Pancreas (tissue), 10 donors: ENCODE measurements around the gene HYAL2. TPM values are rescaled to one million over a fixed set of nuclear protein-coding genes. Genes with fewer than 3 reads are reported as not detected.

ENCODE experiments used
- ATAC-seq, 4 donors: fragments of 200-7000 bp; cut with Tn5 transposase; one replicate each; pipeline versions ENCODE4 v1.8.0 to v1.9.1; 2020; ENCODE audit warnings: mild to moderate bottlenecking in 4 of 4, moderate library complexity in 4 of 4
- DNase-seq, 6 donors: peaks; one replicate each; pipeline ENCODE4 v3.0.0-alpha.2; 2020
- FAIRE-seq: peaks from 2 replicates; lab custom pipeline; 2012; peaks lifted over from hg19 to GRCh38; lab: Jason Lieb, UNC
- H3K27ac ChIP-seq, 4 donors: fragments of 200-600 bp; sonication (generic); 1 replicate in 3 of 4; 2 replicates in 1 of 4; pipeline versions ENCODE4 v1.5.0 to v1.8.0; 2020
- H3K27me3 ChIP-seq, 4 donors: fragments of 200-600 bp; one replicate each; pipeline ENCODE4 v1.8.0; 2021
- H3K36me3 ChIP-seq, 3 donors: fragments of 200-600 bp; sonication (generic) in 1 of 3; one replicate each; pipeline versions ENCODE4 v1.5.0 to v1.8.0; 2020 to 2021
- H3K4me1 ChIP-seq, 3 donors: fragments of 200-600 bp; one replicate each; pipeline ENCODE4 v1.8.0; 2021
- H3K4me3 ChIP-seq, 4 donors: fragments of 200-600 bp; sonication (generic) in 2 of 4; one replicate each; pipeline versions ENCODE4 v1.5.0 to v1.8.0; 2020 to 2021
- H3K9me3 ChIP-seq, 4 donors: fragments of 200-600 bp; one replicate each; pipeline ENCODE4 v1.8.0; 2021
- WGBS, 2 donors: extraction: QIAGEN DNeasy Blood & Tissue Kit; methylation state at CpG; one replicate each; pipeline ENCODE4 v1.1.7; 2013; 5-methylcytosine and 5-hydroxymethylcytosine counted together
- intact Hi-C, 3 donors: fragments of 100-400 bp; cut with DNase I; formaldehyde crosslinking; loops; one replicate each; pipeline versions ENCODE4 v1.11.1 to v1.14.2; 2022
- polyA plus RNA-seq, 2 donors: library from polyadenylated mRNA; stranded (reverse); fragments of 200-250 nt; gene quantifications; one replicate each; pipeline ENCODE4 v1.2.3, GENCODE V29; 2013
- total RNA-seq, 6 donors: library from RNA; stranded (reverse); fragmentation: NEBNext Ultra II Directional in 4 of 6; extraction: Animal tissue kit (Norgen Biotek cat#: 25700) in 4 of 6; gene quantifications; one replicate each; pipeline versions ENCODE4 v1.2.1 to v1.2.4, GENCODE V29; 2021 to 2023
- TF ChIP-seq, protein P1 (sequence below), 4 donors: fragments of 200-600 bp; sonication (generic) in 3 of 4; IDR thresholded peaks; one replicate each; pipeline versions ENCODE4 v1.5.0 to v1.8.0; 2021; ENCODE audit warnings: antibody characterized with exemption in 4 of 4
- donor health status: healthy with polysubstance abuse.
- donor health status: DM: no; HTN: no; CAD: no; lungs with moderate emphysema.
- donor health status: DM: no; HTN: no; CAD: no.
- donor health status: control.
- donor health status: control.
- donor health status: Bipolar disorder and iron deficiency.
- donor health status: DM: yes; HTN: yes; CAD: no.
- donor health status: DM: no; HTN: no; CAD: no.
- donor health status: DM: no; HTN: no; CAD: no.
- donor health status: DM: yes; HTN: yes; CAD: no.

HYAL2 gene
- total and polyA plus RNA-seq, 8 donors = 6.3 to 39.5 (median 14.3) TPM

DNA sequence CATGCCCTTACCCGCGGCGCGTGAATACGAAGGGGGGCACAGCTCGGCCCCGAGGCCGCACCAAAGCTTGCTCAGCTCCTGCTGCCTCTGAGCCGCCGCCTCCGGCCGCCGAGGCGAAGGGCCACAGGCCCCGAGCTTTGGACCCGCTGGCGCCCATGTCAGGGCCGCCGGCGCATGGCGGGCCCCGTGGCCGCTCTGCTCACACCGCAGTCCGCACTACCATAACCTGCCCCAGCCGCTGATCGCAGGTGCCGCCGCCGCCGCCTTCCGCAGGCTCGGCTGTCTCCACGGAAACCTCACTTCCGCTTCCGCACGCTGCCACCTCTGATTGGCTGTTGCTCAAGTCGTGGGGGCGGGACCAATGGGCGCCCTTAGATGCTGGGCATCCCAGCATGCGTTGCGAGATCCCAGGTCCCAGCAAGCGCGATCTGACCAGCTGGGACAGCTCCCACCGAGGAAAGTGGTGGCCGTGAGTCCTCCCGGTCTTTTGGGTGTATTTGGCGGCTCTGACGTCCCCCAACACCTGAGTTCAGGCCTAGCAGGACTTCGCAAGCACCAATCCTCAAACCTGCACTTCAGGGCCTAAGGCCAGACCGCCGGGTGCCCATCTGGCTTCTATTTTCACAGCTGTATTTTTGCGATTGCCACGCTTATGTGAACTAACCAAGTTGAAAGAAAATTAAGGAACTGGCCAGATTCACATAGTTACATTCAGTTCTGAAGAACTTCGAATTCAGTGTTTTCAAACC lies 5.6 kb upstream of the HYAL2 start, which contains the start of gene TUSC2:
Gene TUSC2 (minus strand): TSS at position 281 of the 749 bp plus-strand sequence. CDS start 124 bp downstream, at position 157.
- H3K27me3 ChIP-seq = no peaks in the 10 kb centered on the region
- peak within 1 kb of the TSS; percentile 61 to 86 (median 80) for H3K27ac ChIP-seq
- intact Hi-C loops = loop anchor here in 1 of 3 donors (10.0 kb wide), 1 partner anchor 73 kb away; no protein-coding TSS in a partner anchor
- ATAC-seq (peak; percentile 93 to 96 (median 94)), FAIRE-seq (peak; percentile 53), DNase-seq (peak; percentile 95 to 99 (median 98))
- TF ChIP-seq, protein P1, sequence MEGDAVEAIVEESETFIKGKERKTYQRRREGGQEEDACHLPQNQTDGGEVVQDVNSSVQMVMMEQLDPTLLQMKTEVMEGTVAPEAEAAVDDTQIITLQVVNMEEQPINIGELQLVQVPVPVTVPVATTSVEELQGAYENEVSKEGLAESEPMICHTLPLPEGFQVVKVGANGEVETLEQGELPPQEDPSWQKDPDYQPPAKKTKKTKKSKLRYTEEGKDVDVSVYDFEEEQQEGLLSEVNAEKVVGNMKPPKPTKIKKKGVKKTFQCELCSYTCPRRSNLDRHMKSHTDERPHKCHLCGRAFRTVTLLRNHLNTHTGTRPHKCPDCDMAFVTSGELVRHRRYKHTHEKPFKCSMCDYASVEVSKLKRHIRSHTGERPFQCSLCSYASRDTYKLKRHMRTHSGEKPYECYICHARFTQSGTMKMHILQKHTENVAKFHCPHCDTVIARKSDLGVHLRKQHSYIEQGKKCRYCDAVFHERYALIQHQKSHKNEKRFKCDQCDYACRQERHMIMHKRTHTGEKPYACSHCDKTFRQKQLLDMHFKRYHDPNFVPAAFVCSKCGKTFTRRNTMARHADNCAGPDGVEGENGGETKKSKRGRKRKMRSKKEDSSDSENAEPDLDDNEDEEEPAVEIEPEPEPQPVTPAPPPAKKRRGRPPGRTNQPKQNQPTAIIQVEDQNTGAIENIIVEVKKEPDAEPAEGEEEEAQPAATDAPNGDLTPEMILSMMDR (IDR thresholded peaks at IDR 0.05) = no peak
- peak within 1 kb of the TSS; percentile 87 to 100 (median 94) for H3K4me3 ChIP-seq
- H3K9me3 ChIP-seq = no peaks in the 10 kb centered on the region
- H3K4me1 ChIP-seq = peaks cover 5 to 15% (median 8%) of the 10 kb centered on the region in 3 donors
- H3K36me3 ChIP-seq = peaks cover 8 to 35% (median 22%) of the 10 kb centered on the region in 3 donors
- WGBS, 2 donors = 1% methylated on average over 38 to 55 of the region's 55 CpGs

- H3K27ac ChIP-seq = peak overlapping the region in 1 of 4 donors; percentile 23
- DNase-seq = peak in 2 of 6 donors; percentile 27 to 33
Measured at GRCh38 chr3:50327129-50327528, 4.6 kb upstream of the HYAL2 start.

DNA sequence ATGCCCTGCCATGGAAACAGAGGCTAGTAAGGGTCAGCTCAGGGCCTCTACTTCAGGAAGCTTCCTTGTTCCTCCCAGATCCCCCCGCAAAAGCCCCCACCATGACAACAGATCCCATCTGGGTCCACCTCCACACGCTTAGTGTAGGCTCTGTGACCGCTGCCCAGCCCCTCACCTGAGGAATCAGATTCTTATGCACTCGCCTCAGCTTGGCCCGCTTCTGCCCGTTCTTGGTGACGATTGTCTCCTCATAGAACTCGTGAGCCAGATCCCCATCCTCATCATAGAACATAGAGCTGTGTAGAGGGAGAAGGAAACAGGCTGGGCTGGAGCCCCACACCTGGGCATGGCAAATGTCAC lies 3.6 kb upstream of the HYAL2 start:
- H3K27me3 ChIP-seq = no peaks in the 10 kb centered on the region
- no peak overlapping the region for H3K27ac ChIP-seq
- H3K36me3 ChIP-seq = peaks cover 8 to 22% (median 17%) of the 10 kb centered on the region in 3 donors
- DNase-seq (peak in 1 of 6 donors; percentile 55), FAIRE-seq (no peak), ATAC-seq (no peak)
- H3K4me1 ChIP-seq = peaks cover 8 to 24% (median 16%) of the 10 kb centered on the region in 3 donors
- intact Hi-C loops = loop anchor here in 1 of 3 donors (10.0 kb wide), 1 partner anchor 71 kb away; no protein-coding TSS in a partner anchor
- no peak overlapping the region for H3K4me3 ChIP-seq
- TF ChIP-seq, protein P1 (IDR thresholded peaks at IDR 0.05) = no peak
- 83 to 84% methylated on average over 8 of the region's 8 CpGs for WGBS, 2 donors
- no peaks in the 10 kb centered on the region for H3K9me3 ChIP-seq

More at GRCh38 chr3:50327129-50327528, 4.6 kb upstream of the HYAL2 start:
- FAIRE-seq (no peak), ATAC-seq (no peak)
- Histone ChIP-seq H3K4me1 (peaks cover 8 to 19% (median 12%) of the 10 kb centered on the region in 3 donors), H3K27me3 (no peaks in the 10 kb centered on the region), H3K9me3 (no peaks in the 10 kb centered on the region), H3K4me3 (peak overlapping the region; percentile 87 to 100 (median 94)), H3K36me3 (peaks cover 8 to 31% (median 22%) of the 10 kb centered on the region in 3 donors)
- 58 to 65% methylated on average over 4 of the region's 4 CpGs for WGBS, 2 donors
- TF ChIP-seq, protein P1 (IDR thresholded peaks at IDR 0.05) = no peak
- intact Hi-C loops = loop anchor here in 1 of 3 donors (10.0 kb wide), 1 partner anchor 72 kb away; no protein-coding TSS in a partner anchor

DNA sequence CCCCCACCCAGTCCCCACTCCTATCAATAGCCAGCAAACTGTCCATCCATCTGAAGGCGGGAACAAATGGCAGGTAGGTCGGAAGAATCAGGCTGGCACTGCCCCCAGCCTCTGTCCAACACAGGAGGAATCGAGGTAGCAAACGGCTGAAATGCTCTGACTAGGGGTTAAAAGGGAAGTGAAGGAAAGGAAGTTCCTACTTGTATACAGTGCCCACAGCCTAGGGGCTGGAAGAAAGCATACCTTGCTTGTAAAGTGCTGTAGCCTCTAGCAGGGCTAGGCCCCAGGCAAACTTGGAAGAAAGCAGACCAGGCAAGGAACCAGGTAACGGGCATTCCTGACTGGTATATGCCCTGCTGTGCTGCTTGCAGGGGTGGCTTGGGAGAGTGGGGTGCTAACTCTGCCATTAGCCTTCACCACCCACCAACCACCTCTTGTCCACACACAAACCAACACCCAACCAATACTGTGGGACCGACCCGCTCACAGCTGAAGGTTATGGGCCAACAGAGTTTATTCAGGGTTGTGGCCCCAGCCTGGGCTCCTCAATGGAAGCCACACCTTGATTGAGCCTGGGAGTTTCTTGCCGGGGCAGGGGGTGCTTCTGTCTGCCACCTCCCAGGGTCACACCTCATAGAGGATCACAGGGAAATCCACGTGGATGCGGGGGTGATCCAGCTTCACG lies 3.1 kb upstream of the HYAL2 start:
- Histone ChIP-seq H3K27ac (no peak overlapping the region), H3K9me3 (no peaks in the 10 kb centered on the region), H3K4me1 (peaks cover 8 to 24% (median 16%) of the 10 kb centered on the region in 3 donors), H3K36me3 (peaks cover 4 to 16% (median 13%) of the 10 kb centered on the region in 3 donors), H3K4me3 (no peak overlapping the region), H3K27me3 (no peaks in the 10 kb centered on the region)
- TF ChIP-seq, protein P1 (IDR thresholded peaks at IDR 0.05) = no peak
- WGBS, 2 donors = 77 to 80% methylated on average over 11 of the region's 11 CpGs
- intact Hi-C loops = loop anchor here in 1 of 3 donors (10.0 kb wide), 1 partner anchor 71 kb away; no protein-coding TSS in a partner anchor
- peak in 1 of 6 donors; percentile 33 for DNase-seq
- FAIRE-seq = no peak
- ATAC-seq = no peak
